ENCODE results near the gene VDR.

DNA sequence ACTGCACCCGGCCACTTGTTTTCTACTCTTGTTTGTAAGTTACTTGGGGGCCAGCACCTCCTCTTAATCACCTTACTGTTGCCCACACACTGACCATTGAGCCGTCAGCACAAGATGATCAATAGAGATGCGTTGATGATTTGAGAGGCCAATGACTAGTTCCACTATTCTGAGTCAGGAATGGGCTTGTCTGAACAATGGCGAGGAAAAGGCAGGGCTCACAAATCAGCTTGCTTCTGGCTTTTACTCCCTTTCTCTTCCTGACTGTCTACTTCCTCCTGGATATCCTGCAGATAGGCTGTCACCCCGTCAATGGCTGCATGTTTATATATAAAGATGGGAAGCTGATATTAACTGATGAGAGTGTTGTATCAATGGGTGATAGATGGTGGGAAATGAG lies 55.9 kb downstream of the VDR start:
- TF ChIP-seq POLR2A (IDR thresholded peaks at IDR 0.05; ENCODE audit: low read depth, low read length) (no peak), POLR2AphosphoS5 (IDR thresholded peaks at IDR 0.05; ENCODE audit: low read depth, low read length) (no peak), POU2F2 (IDR thresholded peaks at IDR 0.05; ENCODE audit: low read depth, low read length) (no peak), PAX5 (IDR thresholded peaks at IDR 0.05; ENCODE audit: insufficient read depth, low read length, severe bottlenecking) (no peak), TAF1 (IDR thresholded peaks at IDR 0.05; ENCODE audit: low read depth, low read length) (no peak)
